HEK293T (cell line): Measurements from ENCODE around the gene ARHGAP26.

ENCODE experiments used
- CTCF ChIA-PET: fragments of 350-600 bp; formaldehyde crosslinking; extraction: SDS; loops from one replicate; lab custom pipeline; 2021; ENCODE audit warnings: antibody characterized with exemption, inconsistent platforms; lab: Yijun Ruan, JAX
- POLR2A ChIA-PET: fragments of 350-600 bp; formaldehyde crosslinking; extraction: SDS; loops from one replicate; lab custom pipeline; 2020; ENCODE audit warnings: antibody characterized with exemption, inconsistent platforms; lab: Yijun Ruan, JAX
- DNase-seq: peaks from one replicate; pipeline ENCODE4 v3.0.0; 2012; ENCODE audit warnings: mixed read lengths; ENCODE audit errors: extremely low spot score
- ARNT ChIP-seq: fragments of 450-650 bp; IDR thresholded peaks from 2 replicates; pipeline ENCODE4 v1.6.1; 2017; ENCODE audit warnings: mild to moderate bottlenecking
- BHLHE40 ChIP-seq: fragments of 450-650 bp; IDR thresholded peaks from 2 replicates; pipeline ENCODE4 v1.6.1; 2016; ENCODE audit warnings: mild to moderate bottlenecking, moderate library complexity, borderline replicate concordance
- CTBP1 ChIP-seq: fragments of 450-650 bp; IDR thresholded peaks from 2 replicates; pipeline ENCODE4 v1.6.1; 2016; ENCODE audit warnings: borderline replicate concordance
- ELF4 ChIP-seq: fragments of 450-650 bp; IDR thresholded peaks from 2 replicates; pipeline ENCODE4 v1.6.1; 2017; ENCODE audit warnings: antibody characterized with exemption
- FOXA1 ChIP-seq: fragments of 450-650 bp; IDR thresholded peaks from 2 replicates; pipeline ENCODE4 v1.6.1; 2016; ENCODE audit warnings: mild to moderate bottlenecking
- FOXK2 ChIP-seq: fragments of 450-650 bp; IDR thresholded peaks from 2 replicates; pipeline ENCODE4 v1.6.1; 2016; ENCODE audit warnings: mild to moderate bottlenecking
- FOXM1 ChIP-seq: fragments of 450-650 bp; IDR thresholded peaks from 2 replicates; pipeline ENCODE4 v1.6.1; 2017; ENCODE audit warnings: mild to moderate bottlenecking, borderline replicate concordance
- HDGF ChIP-seq: fragments of 450-650 bp; IDR thresholded peaks from 2 replicates; pipeline ENCODE4 v1.6.1; 2017; ENCODE audit warnings: antibody characterized with exemption, borderline replicate concordance
- L3MBTL2 ChIP-seq: fragments of 450-650 bp; conservative IDR thresholded peaks from 2 replicates; pipeline ENCODE4 v1.6.1; 2016; ENCODE audit warnings: mild to moderate bottlenecking
- LEF1 ChIP-seq: fragments of 450-650 bp; IDR thresholded peaks from 2 replicates; pipeline ENCODE4 v1.6.1; 2017; ENCODE audit warnings: mild to moderate bottlenecking, borderline replicate concordance
- NFRKB ChIP-seq: fragments of 450-650 bp; IDR thresholded peaks from 2 replicates; pipeline ENCODE4 v1.6.1; 2016; ENCODE audit warnings: mild to moderate bottlenecking, moderate library complexity
- PKNOX1 ChIP-seq: fragments of 450-650 bp; IDR thresholded peaks from 2 replicates; pipeline ENCODE4 v1.6.1; 2016
- SP1 ChIP-seq: fragments of 450-650 bp; IDR thresholded peaks from 2 replicates; pipeline ENCODE4 v1.6.1; 2017
- SUZ12 ChIP-seq: fragments of 450-650 bp; IDR thresholded peaks from 2 replicates; pipeline ENCODE4 v1.6.1; 2016; ENCODE audit warnings: mild to moderate bottlenecking
- TARDBP ChIP-seq: fragments of 450-650 bp; IDR thresholded peaks from 2 replicates; pipeline ENCODE4 v1.6.1; 2016
- ZNF384 ChIP-seq: fragments of 450-650 bp; IDR thresholded peaks from 2 replicates; pipeline ENCODE4 v1.6.1; 2016

ARHGAP26 gene

GRCh38 chr5:142798099-142798770, 28.1 kb downstream of the ARHGAP26 start:
- ChIA-PET CTCF (interaction anchor here (1.4 kb wide), 1 partner anchor 19 kb away, joined by 4 read pairs; no protein-coding TSS in a partner anchor), POLR2A (no interaction called here)
- DNase-seq = no peak
- no peak for TF ChIP-seq LEF1
- TF ChIP-seq ELF4 = no peak
- TF ChIP-seq HDGF = no peak
- no peak for TF ChIP-seq ZNF384
- TF ChIP-seq SUZ12 = no peak
- TF ChIP-seq TARDBP = no peak
- TF ChIP-seq PKNOX1 = no peak
- no peak for TF ChIP-seq FOXM1
- TF ChIP-seq NFRKB = no peak
- TF ChIP-seq FOXA1 = no peak
- no peak for TF ChIP-seq ARNT
- TF ChIP-seq CTBP1 = no peak
- no peak for TF ChIP-seq L3MBTL2
- no peak for TF ChIP-seq SP1

- no peak for DNase-seq
- TF ChIP-seq HDGF (no peak), FOXM1 (no peak), SUZ12 (no peak)
- CTCF ChIA-PET = no interaction called here
- POLR2A ChIA-PET = no interaction called here
Observed at GRCh38 chr5:142800776-142801494, 30.8 kb downstream of the ARHGAP26 start.

- ChIA-PET POLR2A (no interaction called here), CTCF (no interaction called here)
- no peak for DNase-seq
- TF ChIP-seq NFRKB (no peak), SUZ12 (no peak)
Observed at GRCh38 chr5:142801495-142801871, 31.3 kb downstream of the ARHGAP26 start.

GRCh38 chr5:142803428-142804125, 33.4 kb downstream of the ARHGAP26 start:
- POLR2A ChIA-PET = no interaction called here
- DNase-seq = no peak
- TF ChIP-seq L3MBTL2 = no peak
- TF ChIP-seq LEF1 = no peak
- TF ChIP-seq FOXM1 = no peak
- TF ChIP-seq FOXA1 = no peak
- no peak for TF ChIP-seq SUZ12
- TF ChIP-seq NFRKB = no peak
- no peak for TF ChIP-seq BHLHE40
- TF ChIP-seq FOXK2 = no peak
- TF ChIP-seq ELF4 = no peak
- TF ChIP-seq HDGF = no peak
- TF ChIP-seq SP1 = no peak
- TF ChIP-seq TARDBP = no peak
- no peak for TF ChIP-seq PKNOX1
- no peak for TF ChIP-seq CTBP1
- no peak for TF ChIP-seq ARNT
- TF ChIP-seq ZNF384 = no peak
- CTCF ChIA-PET = no interaction called here

GRCh38 chr5:142805339-142805738, 35.2 kb downstream of the ARHGAP26 start:
- TF ChIP-seq ARNT = no peak
- TF ChIP-seq LEF1 = no peak
- no peak for TF ChIP-seq L3MBTL2
- TF ChIP-seq BHLHE40 = no peak
- no peak for TF ChIP-seq FOXM1
- TF ChIP-seq ZNF384 = no peak
- TF ChIP-seq NFRKB = no peak
- no peak for TF ChIP-seq FOXA1
- TF ChIP-seq HDGF = no peak
- no peak for TF ChIP-seq FOXK2
- no peak for TF ChIP-seq TARDBP
- CTCF ChIA-PET = no interaction called here
- DNase-seq = no peak
- POLR2A ChIA-PET = no interaction called here

GRCh38 chr5:142806841-142807267, 36.7 kb downstream of the ARHGAP26 start:
- ChIA-PET CTCF (no interaction called here), POLR2A (no interaction called here)
- DNase-seq = no peak
- TF ChIP-seq TARDBP (no peak), FOXK2 (no peak), L3MBTL2 (no peak), FOXM1 (no peak), SP1 (no peak), NFRKB (no peak), BHLHE40 (no peak), FOXA1 (no peak), CTBP1 (no peak), PKNOX1 (no peak), ELF4 (no peak), SUZ12 (no peak), ARNT (no peak), ZNF384 (no peak), HDGF (no peak), LEF1 (no peak)
